Liver (tissue), 9 donors: ENCODE results near the gene NFIA. TPM values are rescaled to one million over a fixed set of nuclear protein-coding genes. Genes with fewer than 3 reads are reported as not detected.
A peak's percentile ranks its signal among the peaks of the same experiment; 100 is the strongest.

Experiments
- DNase-seq: peaks from one replicate; pipeline ENCODE4 v3.0.0-alpha.2; 2017; ENCODE audit warnings: low spot score
- H3K27ac ChIP-seq, 2 donors: one replicate each; pipeline ENCODE4 v1.7.0; 2013; ENCODE audit warnings: inconsistent platforms in 2 of 2, low read length in 2 of 2, control low read depth in 1 of 2, low read depth in 1 of 2, mild to moderate bottlenecking in 1 of 2
- H3K27me3 ChIP-seq, 4 donors: one replicate each; pipeline versions ENCODE4 v1.6.1 to v1.7.0; 2013; ENCODE audit warnings: low read length in 3 of 4, inconsistent platforms in 1 of 4, mild to moderate bottlenecking in 1 of 4, moderate library complexity in 1 of 4; ENCODE audit not compliant: control insufficient read depth in 4 of 4, insufficient read depth in 4 of 4
- H3K36me3 ChIP-seq, 4 donors: one replicate each; pipeline versions ENCODE4 v1.6.1 to v1.7.0; 2013; ENCODE audit warnings: low read length in 3 of 4, mild to moderate bottlenecking in 3 of 4, low read depth in 1 of 4, moderate library complexity in 1 of 4; ENCODE audit not compliant: control insufficient read depth in 4 of 4, insufficient read depth in 3 of 4
- H3K4me1 ChIP-seq, 4 donors: one replicate each; pipeline versions ENCODE4 v1.6.1 to v1.7.0; 2013; ENCODE audit warnings: low read length in 3 of 4, mild to moderate bottlenecking in 3 of 4, moderate library complexity in 1 of 4; ENCODE audit not compliant: control insufficient read depth in 4 of 4, insufficient read depth in 4 of 4
- H3K4me3 ChIP-seq, 3 donors: one replicate each; pipeline versions ENCODE4 v1.6.1 to v1.7.0; 2013; ENCODE audit warnings: low read length in 3 of 3, control low read depth in 1 of 3, low read depth in 1 of 3, mild to moderate bottlenecking in 1 of 3
- H3K9ac ChIP-seq, 2 donors: one replicate each; pipeline ENCODE4 v1.7.0; 2013; ENCODE audit warnings: low read length in 2 of 2, mild to moderate bottlenecking in 2 of 2, moderate library complexity in 2 of 2, control low read depth in 1 of 2, low read depth in 1 of 2
- H3K9me3 ChIP-seq, 4 donors: one replicate each; pipeline versions ENCODE4 v1.6.1 to v1.7.0; 2013; ENCODE audit warnings: low read length in 3 of 4; ENCODE audit not compliant: control insufficient read depth in 4 of 4
- EGR1 ChIP-seq, 2 donors: IDR thresholded peaks; 2 replicates each; pipeline ENCODE4 v1.6.1; 2016 to 2018; ENCODE audit warnings: antibody characterized with exemption in 2 of 2, low read depth in 2 of 2
- FOXA1 ChIP-seq: IDR thresholded peaks from 2 replicates; pipeline ENCODE4 v1.6.1; 2016; ENCODE audit warnings: antibody characterized with exemption
- FOXA2 ChIP-seq: IDR thresholded peaks from 2 replicates; pipeline ENCODE4 v1.6.1; 2016; ENCODE audit warnings: antibody characterized with exemption
- HNF4A ChIP-seq, 2 donors: conservative IDR thresholded peaks; 2 replicates each; pipeline ENCODE4 v1.6.1; 2016; ENCODE audit warnings: antibody characterized with exemption in 2 of 2, mild to moderate bottlenecking in 2 of 2
- HNF4G ChIP-seq: IDR thresholded peaks from 2 replicates; pipeline ENCODE4 v1.6.1; 2016; ENCODE audit warnings: antibody characterized with exemption
- NR2F2 ChIP-seq: IDR thresholded peaks from 2 replicates; pipeline ENCODE4 v1.6.1; 2016; ENCODE audit warnings: antibody characterized with exemption
- RAD21 ChIP-seq, 2 donors: IDR thresholded peaks; 2 replicates each; pipeline ENCODE4 v1.6.1; 2016; ENCODE audit warnings: antibody characterized with exemption in 2 of 2, mild to moderate bottlenecking in 2 of 2
- RXRA ChIP-seq, 2 donors: IDR thresholded peaks; 2 replicates each; pipeline ENCODE4 v1.6.1; 2017 to 2018; ENCODE audit warnings: antibody characterized with exemption in 2 of 2, mild to moderate bottlenecking in 1 of 2
- SP1 ChIP-seq: IDR thresholded peaks from 2 replicates; pipeline ENCODE4 v1.6.1; 2018; ENCODE audit warnings: antibody characterized with exemption, mild to moderate bottlenecking
- TAF1 ChIP-seq: conservative IDR thresholded peaks from 2 replicates; pipeline ENCODE4 v1.6.1; 2016; ENCODE audit warnings: antibody characterized with exemption, mild to moderate bottlenecking
- YY1 ChIP-seq: IDR thresholded peaks from 2 replicates; pipeline ENCODE4 v1.6.1; 2016; ENCODE audit warnings: antibody characterized with exemption, mild to moderate bottlenecking
- ZBTB33 ChIP-seq: IDR thresholded peaks from 2 replicates; pipeline ENCODE4 v1.6.1; 2016; ENCODE audit warnings: antibody characterized with exemption
- WGBS: extraction: QIAGEN DNeasy Blood & Tissue Kit; methylation state at CpG from one replicate; pipeline ENCODE4 v1.1.7; 2013; 5-methylcytosine and 5-hydroxymethylcytosine counted together
- polyA plus RNA-seq, 2 donors: library from polyadenylated mRNA; stranded (reverse) in 1 of 2; unstranded in 1 of 2; fragments of 200-250 nt in 1 of 2; fragments of >200 nt in 1 of 2; fragmentation: Nextera tagmentation in 1 of 2; extraction: Ambion mirVana in 1 of 2; gene quantifications; one replicate each; pipeline versions ENCODE4 v1.2.1 to v1.2.3, GENCODE V29; 2013 to 2015
- total RNA-seq, 2 donors: library from RNA; depleted of rRNA; stranded (reverse); fragments of >200 nt; gene quantifications; one replicate each; pipeline ENCODE4 v1.2.3, GENCODE V29; 2014
- TF ChIP-seq, protein P1 (sequence below): IDR thresholded peaks from 2 replicates; pipeline ENCODE4 v1.6.1; 2016; ENCODE audit warnings: antibody characterized with exemption
- TF ChIP-seq, protein P2 (sequence below): IDR thresholded peaks from 2 replicates; pipeline ENCODE4 v1.6.1; 2016; ENCODE audit warnings: antibody characterized with exemption, mild to moderate bottlenecking
- TF ChIP-seq, protein P3 (sequence below): IDR thresholded peaks from 2 replicates; pipeline ENCODE4 v1.6.1; 2016; ENCODE audit warnings: antibody characterized with exemption
- donor health status: healthy.
- donor health status: healthy.
- donor health status: healthy.
- donor health status: healthy.
- donor health status: healthy.

NFIA gene
- total and polyA plus RNA-seq, 4 donors: 6.8 to 53.7 (median 22.2) TPM

DNA sequence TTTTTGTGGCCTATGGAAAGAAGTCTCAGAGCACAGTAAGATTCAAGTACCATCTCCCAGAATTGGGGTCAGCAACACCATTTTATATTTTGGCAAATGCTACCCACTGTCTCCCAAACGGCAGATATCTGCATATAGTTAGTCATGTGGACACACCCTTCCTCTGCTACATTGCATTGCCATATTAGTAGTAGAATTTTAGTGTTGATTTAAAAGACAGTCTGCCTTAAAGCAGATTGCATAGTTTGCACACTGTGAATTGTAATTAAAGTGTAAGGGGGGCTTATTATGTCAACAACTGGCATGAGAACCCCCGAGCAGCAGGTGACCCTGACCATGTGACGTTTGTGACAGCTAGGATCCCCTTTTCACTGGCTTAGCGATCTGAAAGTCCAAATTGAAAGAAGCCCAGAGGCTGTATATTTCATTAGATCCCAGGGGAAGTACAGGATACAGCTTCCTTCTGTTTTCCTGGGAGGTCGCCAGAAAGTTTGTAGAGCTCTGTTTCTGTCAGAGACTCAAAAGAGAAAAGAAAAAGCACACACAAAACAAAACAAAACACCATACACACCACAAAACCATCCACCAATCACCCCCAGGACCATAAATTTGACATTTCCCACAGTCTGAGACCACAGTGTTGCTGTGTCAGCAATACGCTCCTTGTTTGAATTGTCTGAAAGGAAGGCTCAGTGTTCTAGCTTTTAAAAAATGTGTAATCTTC is 172.4 kb downstream of the NFIA start:
- no peak for DNase-seq
- H3K4me3 ChIP-seq: peak overlapping the region in 1 of 3 donors; percentile 6
- peaks cover 5 to 27% (median 17%) of the 10 kb centered on the region in 4 donors for H3K4me1 ChIP-seq
- peak overlapping the region; percentile 36 to 54 for H3K27ac ChIP-seq
- 58% methylated on average over 6 of the region's 6 CpGs for WGBS
- H3K36me3 ChIP-seq: no peaks in the 10 kb centered on the region
- H3K9me3 ChIP-seq: no peaks in the 10 kb centered on the region
- no peak for TF ChIP-seq FOXA2
- peak in 1 of 2 donors; percentile 6 for TF ChIP-seq RAD21 (IDR thresholded peaks at IDR 0.05)
- TF ChIP-seq, protein P1, sequence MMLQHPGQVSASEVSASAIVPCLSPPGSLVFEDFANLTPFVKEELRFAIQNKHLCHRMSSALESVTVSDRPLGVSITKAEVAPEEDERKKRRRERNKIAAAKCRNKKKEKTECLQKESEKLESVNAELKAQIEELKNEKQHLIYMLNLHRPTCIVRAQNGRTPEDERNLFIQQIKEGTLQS: no peak
- peak overlapping the region in 1 of 2 donors; percentile 38 for H3K9ac ChIP-seq
- H3K27me3 ChIP-seq: no peaks in the 10 kb centered on the region

- Histone ChIP-seq H3K4me3 (no peak overlapping the region), H3K9ac (no peak overlapping the region), H3K27ac (peak overlapping the region; percentile 36 to 54), H3K4me1 (peaks cover 5 to 31% (median 17%) of the 10 kb centered on the region in 4 donors), H3K36me3 (no peaks in the 10 kb centered on the region), H3K27me3 (no peaks in the 10 kb centered on the region), H3K9me3 (no peaks in the 10 kb centered on the region)
- TF ChIP-seq SP1: no peak
- no peak for TF ChIP-seq NR2F2
- TF ChIP-seq HNF4A (conservative IDR thresholded peaks at IDR 0.05): no peak
- no peak for TF ChIP-seq HNF4G
- TF ChIP-seq FOXA2: no peak
- TF ChIP-seq EGR1 (IDR thresholded peaks at IDR 0.05; ENCODE audit: low read depth in 2 of 2): no peak
- no peak for TF ChIP-seq TAF1
- TF ChIP-seq, protein P2, sequence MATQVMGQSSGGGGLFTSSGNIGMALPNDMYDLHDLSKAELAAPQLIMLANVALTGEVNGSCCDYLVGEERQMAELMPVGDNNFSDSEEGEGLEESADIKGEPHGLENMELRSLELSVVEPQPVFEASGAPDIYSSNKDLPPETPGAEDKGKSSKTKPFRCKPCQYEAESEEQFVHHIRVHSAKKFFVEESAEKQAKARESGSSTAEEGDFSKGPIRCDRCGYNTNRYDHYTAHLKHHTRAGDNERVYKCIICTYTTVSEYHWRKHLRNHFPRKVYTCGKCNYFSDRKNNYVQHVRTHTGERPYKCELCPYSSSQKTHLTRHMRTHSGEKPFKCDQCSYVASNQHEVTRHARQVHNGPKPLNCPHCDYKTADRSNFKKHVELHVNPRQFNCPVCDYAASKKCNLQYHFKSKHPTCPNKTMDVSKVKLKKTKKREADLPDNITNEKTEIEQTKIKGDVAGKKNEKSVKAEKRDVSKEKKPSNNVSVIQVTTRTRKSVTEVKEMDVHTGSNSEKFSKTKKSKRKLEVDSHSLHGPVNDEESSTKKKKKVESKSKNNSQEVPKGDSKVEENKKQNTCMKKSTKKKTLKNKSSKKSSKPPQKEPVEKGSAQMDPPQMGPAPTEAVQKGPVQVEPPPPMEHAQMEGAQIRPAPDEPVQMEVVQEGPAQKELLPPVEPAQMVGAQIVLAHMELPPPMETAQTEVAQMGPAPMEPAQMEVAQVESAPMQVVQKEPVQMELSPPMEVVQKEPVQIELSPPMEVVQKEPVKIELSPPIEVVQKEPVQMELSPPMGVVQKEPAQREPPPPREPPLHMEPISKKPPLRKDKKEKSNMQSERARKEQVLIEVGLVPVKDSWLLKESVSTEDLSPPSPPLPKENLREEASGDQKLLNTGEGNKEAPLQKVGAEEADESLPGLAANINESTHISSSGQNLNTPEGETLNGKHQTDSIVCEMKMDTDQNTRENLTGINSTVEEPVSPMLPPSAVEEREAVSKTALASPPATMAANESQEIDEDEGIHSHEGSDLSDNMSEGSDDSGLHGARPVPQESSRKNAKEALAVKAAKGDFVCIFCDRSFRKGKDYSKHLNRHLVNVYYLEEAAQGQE: no peak
- TF ChIP-seq ZBTB33: no peak
- TF ChIP-seq YY1: no peak
- no peak for TF ChIP-seq RXRA (IDR thresholded peaks at IDR 0.05)
- TF ChIP-seq FOXA1: no peak
- TF ChIP-seq, protein P3, sequence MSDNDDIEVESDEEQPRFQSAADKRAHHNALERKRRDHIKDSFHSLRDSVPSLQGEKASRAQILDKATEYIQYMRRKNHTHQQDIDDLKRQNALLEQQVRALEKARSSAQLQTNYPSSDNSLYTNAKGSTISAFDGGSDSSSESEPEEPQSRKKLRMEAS: no peak
- 71% methylated on average over 3 of the region's 3 CpGs for WGBS
- DNase-seq: no peak
Observed at GRCh38 chr1:61255358-61255703, 173.0 kb downstream of the NFIA start.
